HuH-7.5 (cell line): ENCODE measurements around the gene SBNO2.
"Not testable (repeated sequence)": the region's sequence is repeated elsewhere in the genome, so short reads cannot be mapped to it uniquely, and the experiment has no call there.

ENCODE experiments used
- DNase-seq: peaks from one replicate; pipeline ENCODE4 v3.0.0; 2011; ENCODE audit warnings: low spot score

The SBNO2 gene

GRCh38 chr19:1206150-1206863 lies 32.2 kb upstream of the SBNO2 start:
- no peak for DNase-seq

- DNase-seq = peak; percentile 100
These were observed 31.3 kb upstream of the SBNO2 start, which contains the start of gene STK11 for GRCh38 chr19:1205114-1206099. TSS of gene STK11 (plus strand) at chr19:1205778. CDS start at chr19:1206914, 1,136 bp downstream.

- DNase-seq = not testable (repeated sequence)
These were observed 26.5 kb upstream of the SBNO2 start for GRCh38 chr19:1200614-1201013.

GRCh38 chr19:1199531-1199930 lies 25.5 kb upstream of the SBNO2 start:
- DNase-seq = no peak

GRCh38 chr19:1189419-1189818 lies 15.4 kb upstream of the SBNO2 start:
- DNase-seq = no peak

- DNase-seq = peak; percentile 87
These were observed 9.6 kb upstream of the SBNO2 start for GRCh38 chr19:1183543-1184172.

GRCh38 chr19:1182727-1183126 lies 8.7 kb upstream of the SBNO2 start:
- no peak for DNase-seq

- DNase-seq = no peak
These were observed 8.0 kb upstream of the SBNO2 start for GRCh38 chr19:1182068-1182467.

- no peak for DNase-seq
These were observed 7.5 kb upstream of the SBNO2 start for GRCh38 chr19:1181606-1182005.

GRCh38 chr19:1177322-1178114 lies 3.5 kb upstream of the SBNO2 start:
- DNase-seq = no peak

GRCh38 chr19:1173159-1173844 lies 766 bp downstream of the SBNO2 start:
- DNase-seq = no peak

- DNase-seq = no peak
These were observed 1.5 kb downstream of the SBNO2 start for GRCh38 chr19:1172353-1173158.

GRCh38 chr19:1171755-1172352 lies 2.2 kb downstream of the SBNO2 start:
- no peak for DNase-seq

- no peak for DNase-seq
These were observed 2.9 kb downstream of the SBNO2 start for GRCh38 chr19:1170938-1171754.

- DNase-seq = no peak
These were observed 3.9 kb downstream of the SBNO2 start for GRCh38 chr19:1169921-1170885.

- DNase-seq = no peak
These were observed 4.7 kb downstream of the SBNO2 start for GRCh38 chr19:1169411-1169791.

GRCh38 chr19:1168572-1169410 lies 5.3 kb downstream of the SBNO2 start:
- no peak for DNase-seq
